Measurements from ENCODE around the gene IFT81. TPM values are rescaled to one million over a fixed set of nuclear protein-coding genes. Genes with fewer than 3 reads are reported as not detected.
"Not testable (repeated sequence)": the region's sequence is repeated elsewhere in the genome, so short reads cannot be mapped to it uniquely, and the experiment has no call there.

The IFT81 gene
- polyA plus RNA-seq, 1 of the 3 experiments (the other 2 are of a cell fraction), result 7.9 TPM

- TF ChIP-seq RCOR1 (IDR thresholded peaks at IDR 0.05; ENCODE audit: low read length), result no peak
- no peak for TF ChIP-seq TCF12 (IDR thresholded peaks at IDR 0.05)
These were observed 39.7 kb upstream of the IFT81 start (continued) for GRCh38 chr12:110084314-110085015.

- H3K4me2 ChIP-seq, POLR2A ChIA-PET: not testable (repeated sequence)
- CTCF ChIA-PET, result interaction anchor here (1.0 kb wide), 2 partner anchors 11 to 343 kb away, joined by 3 to 5 read pairs; no protein-coding TSS in a partner anchor
These were observed 35.9 kb upstream of the IFT81 start for GRCh38 chr12:110088216-110088615.

GRCh38 chr12:110088936-110089335 lies 35.2 kb upstream of the IFT81 start:
- no peak overlapping the region for H3K4me3 ChIP-seq (ENCODE audit: low read depth in 2 of 2, low read length in 1 of 2)
- WGBS (ENCODE audit: low lambda C conversion rate), result 84% methylated on average over 5 of the region's 5 CpGs
- H3K9me2 ChIP-seq, result no peaks in the 10 kb centered on the region
- no peaks in the 10 kb centered on the region for H3K79me2 ChIP-seq (ENCODE audit: insufficient read depth)
- no peak overlapping the region for H3K4me2 ChIP-seq
- ChIA-PET CTCF (no interaction called here), POLR2A (no interaction called here)
- no peaks in the 10 kb centered on the region for H3K27me3 ChIP-seq (ENCODE audit: insufficient read depth)
- no peaks in the 10 kb centered on the region for H3F3A ChIP-seq (replicated peaks; ENCODE audit: insufficient read depth)
- no peak overlapping the region for H3K27ac ChIP-seq (ENCODE audit: low read depth in 2 of 2, low read length in 1 of 2)
- H4K20me1 ChIP-seq (ENCODE audit: insufficient read depth), result no peaks in the 10 kb centered on the region
- no peak overlapping the region for H3K9ac ChIP-seq
- no peaks in the 10 kb centered on the region for H3K4me1 ChIP-seq (ENCODE audit: control insufficient read depth in 1 of 2, insufficient read depth in 2 of 2, low read depth in 1 of 2, low read length in 1 of 2)
- H2AFZ ChIP-seq (ENCODE audit: low read depth), result no peak overlapping the region
- H3K9me3 ChIP-seq, result no peaks in the 10 kb centered on the region
- DNase-seq, result no peak
- H3K36me3 ChIP-seq (replicated peaks in 1 of 2; ENCODE audit: control insufficient read depth in 1 of 2, insufficient read depth in 2 of 2, low read length in 1 of 2), result no peaks in the 10 kb centered on the region
- TF ChIP-seq ZBTB33 (IDR thresholded peaks at IDR 0.05; ENCODE audit: borderline replicate concordance, low read depth) (no peak), POLR2AphosphoS5 (IDR thresholded peaks at IDR 0.05; ENCODE audit: low read depth, low read length) (no peak), CHD2 (IDR thresholded peaks at IDR 0.05; ENCODE audit: low read length, partially characterized antibody) (no peak), EP300 (IDR thresholded peaks at IDR 0.05; ENCODE audit: borderline replicate concordance in 1 of 2, low read depth in 1 of 2, low read length in 1 of 2) (no peak), SIN3A (IDR thresholded peaks at IDR 0.05; ENCODE audit: borderline replicate concordance, low read depth, low read length) (no peak)

More at GRCh38 chr12:110088216-110088615, 35.9 kb upstream of the IFT81 start:
- H3K27ac ChIP-seq (ENCODE audit: low read depth in 2 of 2, low read length in 1 of 2); H4K20me1 ChIP-seq (ENCODE audit: insufficient read depth); H3F3A ChIP-seq (replicated peaks; ENCODE audit: insufficient read depth); H3K4me3 ChIP-seq (ENCODE audit: low read depth in 2 of 2, low read length in 1 of 2); H3K9me3 ChIP-seq; H3K27me3 ChIP-seq (ENCODE audit: insufficient read depth); H2AFZ ChIP-seq (ENCODE audit: low read depth); H3K36me3 ChIP-seq (replicated peaks in 1 of 2; ENCODE audit: control insufficient read depth in 1 of 2, insufficient read depth in 2 of 2, low read length in 1 of 2); H3K9ac ChIP-seq; H3K4me1 ChIP-seq (ENCODE audit: control insufficient read depth in 1 of 2, insufficient read depth in 2 of 2, low read depth in 1 of 2, low read length in 1 of 2); H3K9me2 ChIP-seq; DNase-seq; H3K79me2 ChIP-seq (ENCODE audit: insufficient read depth): not testable (repeated sequence)
- 79% methylated on average over 6 of the region's 6 CpGs for WGBS (ENCODE audit: low lambda C conversion rate)
